C4-2B (cell line): ENCODE measurements around the gene ATP5IF1.

Experiments
- H3K27ac ChIP-seq: fragments of 450-650 bp; 2 replicates; pipeline ENCODE4 v1.5.1; 2017
- CTCF ChIP-seq: fragments of 450-650 bp; conservative IDR thresholded peaks from 2 replicates; pipeline ENCODE4 v1.5.1; 2017; ENCODE audit warnings: mild to moderate bottlenecking
- ZFX ChIP-seq: fragments of 450-650 bp; IDR thresholded peaks from 2 replicates; pipeline ENCODE4 v1.6.1; 2017

The ATP5IF1 gene

GRCh38 chr1:28235755-28236655, at the start of gene ATP5IF1:
TSS of gene ATP5IF1 (plus strand) at chr1:28236124. CDS start at chr1:28236184, 60 bp downstream.
- TF ChIP-seq CTCF = no peak
- TF ChIP-seq ZFX = no peak
- H3K27ac ChIP-seq = peak within 1 kb of the TSS; percentile 87

GRCh38 chr1:28190337-28190979, 45.5 kb upstream of the ATP5IF1 start:
- TF ChIP-seq CTCF (no peak), ZFX (no peak)
- no peak overlapping the region for H3K27ac ChIP-seq

- no peak overlapping the region for H3K27ac ChIP-seq
- TF ChIP-seq ZFX = no peak
- TF ChIP-seq CTCF = no peak
These were observed 44.8 kb upstream of the ATP5IF1 start for GRCh38 chr1:28190996-28191645.

GRCh38 chr1:28193701-28194161, 42.2 kb upstream of the ATP5IF1 start:
- TF ChIP-seq ZFX (no peak), CTCF (no peak)
- H3K27ac ChIP-seq = no peak overlapping the region

- no peak overlapping the region for H3K27ac ChIP-seq
These were observed 41.4 kb upstream of the ATP5IF1 start for GRCh38 chr1:28194326-28195035.

GRCh38 chr1:28195780-28196179, 40.1 kb upstream of the ATP5IF1 start:
- no peak for TF ChIP-seq CTCF
- no peak for TF ChIP-seq ZFX
- H3K27ac ChIP-seq = no peak overlapping the region

More at GRCh38 chr1:28194326-28195035, 41.4 kb upstream of the ATP5IF1 start:
- TF ChIP-seq ZFX (no peak), CTCF (no peak)
